ENCODE measurements around the gene ARMH4.
"Not testable (repeated sequence)": the region's sequence is repeated elsewhere in the genome, so short reads cannot be mapped to it uniquely, and the experiment has no call there.

ARMH4 gene

DNA sequence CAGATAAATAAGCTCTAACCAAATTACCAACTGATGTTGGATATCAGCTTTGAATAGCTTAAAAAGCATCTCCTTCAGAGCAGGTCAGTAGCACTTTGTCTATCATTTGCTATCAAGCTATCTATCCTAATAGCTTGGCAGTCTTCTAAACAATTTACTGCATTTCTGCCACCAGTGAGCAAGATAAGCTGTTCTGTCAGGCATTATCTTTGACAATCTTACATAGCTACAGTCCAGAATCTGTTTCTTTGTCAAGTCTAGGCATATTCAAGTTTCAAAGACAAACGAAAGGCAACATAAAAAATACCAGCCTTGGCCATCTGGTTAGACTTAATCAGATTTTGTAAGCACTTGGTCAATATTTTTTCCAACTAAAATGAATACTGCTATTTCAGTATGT lies 5.6 kb downstream of the ARMH4 start:
- no peak for DNase-seq (ENCODE audit: low spot score)

DNA sequence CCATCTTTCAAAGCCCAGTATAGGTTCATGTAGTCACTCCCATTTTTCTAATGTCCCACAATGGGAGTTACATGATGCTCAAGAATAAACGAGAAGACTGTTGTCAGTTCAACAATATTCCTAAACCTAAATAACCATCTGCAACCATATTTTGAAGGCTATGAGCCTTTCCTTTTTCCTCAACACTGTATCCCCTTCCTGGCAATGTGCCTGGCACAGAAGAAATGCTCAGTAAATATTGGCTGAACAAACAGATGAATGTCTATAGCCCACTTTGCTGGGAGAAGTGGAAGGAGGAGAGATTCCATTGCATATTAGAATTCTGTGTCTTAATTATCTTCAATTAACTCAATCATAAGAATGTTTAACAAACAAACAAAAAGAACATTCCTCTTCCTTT lies 6.1 kb downstream of the ARMH4 start:
- DNase-seq (ENCODE audit: low spot score): no peak

DNA sequence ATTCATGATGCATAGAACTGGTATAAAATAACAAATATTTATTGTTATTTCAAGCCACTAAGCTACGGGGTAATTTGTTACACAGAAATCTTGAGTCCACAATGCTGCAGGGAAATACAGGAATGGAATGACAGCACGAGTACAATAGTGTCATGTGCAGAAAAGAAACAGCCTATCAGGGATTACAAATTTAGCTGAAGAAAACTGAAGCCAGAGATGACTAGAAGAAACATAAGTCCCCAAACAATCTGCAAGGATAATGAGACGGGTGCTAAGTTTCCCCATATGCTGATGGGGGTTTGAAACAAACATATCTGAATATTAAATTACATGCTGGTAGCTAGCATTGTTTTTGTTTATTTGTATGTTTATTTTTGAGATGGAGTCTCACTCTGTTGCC lies 8.9 kb downstream of the ARMH4 start:
- no peak for DNase-seq (ENCODE audit: low spot score)

DNA sequence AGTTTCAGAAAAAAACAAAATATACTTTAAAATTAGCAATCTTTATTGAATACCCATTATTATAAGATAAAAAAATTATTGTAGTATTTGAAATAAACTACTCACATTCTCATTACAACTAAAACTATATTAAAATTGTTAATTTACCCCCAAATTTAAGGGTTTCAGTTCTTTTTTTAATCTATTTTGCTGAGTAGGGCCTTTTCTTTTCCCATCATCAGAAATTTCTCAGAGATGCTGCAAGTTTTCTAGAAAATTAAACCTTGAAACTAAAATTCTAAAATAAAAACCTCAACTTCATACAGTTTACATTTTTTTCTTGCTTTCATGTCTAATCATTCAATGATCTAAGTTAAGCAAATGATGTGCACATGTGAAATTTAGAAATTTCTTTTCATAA lies 10.1 kb downstream of the ARMH4 start:
- no peak for DNase-seq (ENCODE audit: low spot score)

DNA sequence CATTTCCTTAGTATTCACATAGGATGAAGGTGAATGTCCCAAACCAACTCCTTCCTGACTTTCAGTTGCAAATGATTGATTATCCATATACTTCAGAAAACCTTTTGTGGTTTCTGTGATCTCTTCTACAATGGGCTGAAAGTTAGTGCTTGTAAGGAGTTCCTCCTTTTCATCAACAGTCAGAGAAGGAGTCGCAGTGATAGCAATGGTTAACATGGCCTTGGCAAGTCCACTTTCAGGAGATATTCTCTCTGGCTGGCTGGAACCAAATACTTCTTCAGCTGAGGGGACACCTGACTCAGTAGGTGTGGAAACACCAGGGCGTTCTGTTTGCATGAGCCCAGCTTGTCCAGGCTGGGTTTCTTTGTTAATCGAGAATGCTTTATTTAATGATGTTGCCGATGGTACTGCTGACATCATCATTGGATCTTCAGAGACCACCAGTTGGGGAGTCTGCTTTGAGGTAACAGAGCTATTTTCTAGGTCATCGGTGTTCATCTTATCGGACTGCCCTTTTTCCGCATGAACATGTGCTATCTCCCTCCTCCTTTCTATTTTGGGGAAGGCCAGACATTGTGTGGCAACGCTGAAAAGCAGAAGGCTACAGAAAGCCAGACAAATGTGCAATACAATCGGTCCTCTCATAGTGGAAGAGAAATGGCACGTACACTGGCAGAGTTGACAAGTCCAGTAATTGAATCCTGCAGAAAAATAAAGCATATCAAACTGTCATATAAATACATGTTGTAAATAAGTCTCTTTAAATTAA lies 13.1 kb downstream of the ARMH4 start:
- no peak for DNase-seq (ENCODE audit: low spot score)

DNA sequence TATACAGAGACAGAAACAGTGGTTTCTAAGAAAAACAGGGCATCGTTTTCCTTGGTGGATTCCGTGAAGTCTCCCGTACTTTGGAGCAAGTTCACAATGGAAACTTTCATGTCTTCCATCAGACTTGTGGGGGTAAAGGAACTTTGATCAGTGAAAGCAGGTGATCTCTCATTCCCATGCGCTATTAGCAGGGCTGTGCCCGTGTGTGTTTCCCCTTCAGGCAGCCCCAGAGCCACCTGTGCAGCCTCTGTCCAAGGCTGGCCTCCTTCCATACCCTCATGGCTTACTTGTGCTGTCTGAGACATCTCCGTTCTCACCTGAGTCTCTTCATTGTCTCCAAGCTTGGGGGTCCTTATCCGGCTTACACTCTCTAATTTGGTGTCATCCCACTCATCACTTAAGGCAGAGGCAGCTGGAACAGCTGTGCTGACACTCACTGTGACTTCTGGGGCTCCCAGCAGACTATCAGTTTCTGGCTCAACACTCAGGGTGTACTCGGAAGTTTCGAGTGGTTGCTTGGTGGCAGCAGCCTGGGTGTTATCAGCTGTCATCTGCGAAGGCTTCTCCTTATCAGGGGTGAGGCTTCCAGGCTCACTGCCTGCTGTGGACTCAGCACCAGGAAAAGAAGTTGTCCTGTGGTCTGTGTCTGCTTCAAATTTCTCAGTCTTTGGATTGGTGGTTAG lies 13.8 kb downstream of the ARMH4 start:
- DNase-seq (ENCODE audit: low spot score): no peak

DNA sequence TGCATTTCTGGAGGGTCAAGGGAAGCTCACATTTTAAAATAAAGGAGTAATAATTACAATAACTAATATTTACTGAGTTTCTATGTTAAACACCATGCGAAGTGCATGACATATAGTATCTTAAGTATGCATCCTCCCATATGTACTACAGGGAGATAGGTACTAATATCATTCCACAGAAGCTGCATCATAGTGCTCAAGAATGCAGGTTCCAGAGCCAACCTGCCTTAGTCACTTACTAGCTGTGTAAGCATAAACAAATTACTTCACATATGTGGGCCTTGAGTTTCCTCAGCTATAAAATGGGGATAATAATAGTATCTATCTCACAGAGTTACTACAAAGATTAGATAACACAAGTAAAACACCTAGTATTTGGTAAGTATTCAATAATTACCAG lies 18.3 kb downstream of the ARMH4 start:
- DNase-seq (ENCODE audit: low spot score): no peak

DNA sequence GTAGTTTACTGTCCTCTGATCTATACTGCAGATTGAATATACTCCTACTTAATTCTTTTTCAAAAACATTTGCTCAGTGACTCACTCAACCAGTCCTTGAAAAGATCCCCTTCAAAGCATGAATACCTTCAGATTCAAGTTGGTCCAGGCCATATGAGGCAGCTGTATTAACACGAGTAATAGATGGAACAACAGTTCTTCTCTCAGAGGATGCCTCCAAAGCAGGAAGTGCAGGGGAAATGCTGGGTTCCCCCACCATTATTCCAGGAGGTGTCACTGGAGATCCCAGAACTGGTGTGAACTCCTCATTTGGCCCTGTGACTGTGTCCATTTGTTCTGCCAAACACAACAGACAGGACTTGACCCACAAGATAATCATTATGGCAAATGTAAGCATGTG lies 20.6 kb downstream of the ARMH4 start:
- no peak for DNase-seq (ENCODE audit: low spot score)

DNA sequence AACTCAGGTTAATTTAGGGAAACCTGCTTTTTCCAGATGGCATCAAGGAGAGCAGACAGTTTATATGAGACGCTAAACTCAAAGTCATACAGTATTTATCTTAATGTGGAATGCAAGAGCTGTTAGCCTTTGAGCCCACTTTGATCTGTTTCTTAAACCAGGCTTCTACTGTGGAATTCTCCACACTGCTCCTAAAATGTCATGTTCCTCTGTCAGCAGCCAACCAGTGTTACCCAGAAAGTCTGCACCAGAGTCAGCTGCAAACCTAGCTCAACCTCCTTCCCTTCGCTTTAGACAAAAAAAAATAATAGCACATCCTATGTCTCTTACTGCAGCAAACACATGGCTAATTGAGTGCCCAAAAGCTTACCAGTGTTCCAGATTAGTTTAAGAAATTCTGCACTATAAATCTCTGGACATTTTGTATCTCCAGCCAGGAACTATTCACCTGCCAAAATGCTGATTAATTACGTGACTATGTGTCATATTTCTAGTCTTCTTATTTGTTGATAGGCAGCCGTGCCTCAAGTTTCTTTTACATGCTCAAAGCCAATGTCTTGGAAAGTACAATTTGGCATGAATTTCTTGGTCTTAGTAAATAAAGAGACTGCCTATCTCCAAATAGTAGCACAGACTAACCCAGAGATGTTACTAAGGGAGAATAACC lies 21.8 kb downstream of the ARMH4 start:
- DNase-seq (ENCODE audit: low spot score): no peak

DNA sequence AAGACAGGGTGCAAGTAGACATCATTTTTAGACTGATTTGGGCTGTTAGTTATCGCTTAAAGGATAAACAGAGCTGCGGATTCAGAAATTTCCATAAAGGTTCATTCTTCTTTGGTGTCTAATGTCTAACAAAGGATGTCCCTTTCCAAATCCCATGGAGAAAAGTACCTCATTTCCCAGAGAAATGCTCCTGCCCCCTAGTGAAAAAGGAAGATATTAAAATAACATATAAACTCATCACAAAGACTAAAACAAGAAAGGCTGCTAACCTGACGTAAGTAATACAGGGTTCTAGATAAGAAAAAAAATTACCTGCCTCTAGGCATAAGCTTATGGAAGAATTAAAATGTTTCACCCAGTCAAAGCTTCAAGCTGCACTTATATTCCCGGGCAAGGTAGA lies 22.8 kb downstream of the ARMH4 start:
- no peak for DNase-seq (ENCODE audit: low spot score)

DNA sequence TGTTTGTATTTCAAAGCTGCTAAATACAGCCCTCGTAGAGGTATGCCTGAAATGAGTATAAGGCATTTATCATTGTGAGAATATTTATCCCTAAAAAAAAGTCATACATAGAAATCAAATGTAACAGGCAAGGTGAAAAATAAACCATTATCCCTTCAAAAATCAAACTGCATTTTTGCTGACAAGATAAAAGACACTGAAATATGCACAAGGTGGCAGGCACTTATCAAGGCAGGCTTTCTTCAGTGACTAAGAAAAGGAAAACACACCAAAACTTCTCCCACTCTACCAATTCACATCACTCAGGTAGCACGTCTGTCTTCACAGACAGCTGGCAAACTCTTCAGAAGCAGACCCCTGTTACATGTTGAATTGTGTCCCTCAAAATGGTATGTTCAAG lies 23.6 kb downstream of the ARMH4 start:
- no peak for DNase-seq (ENCODE audit: low spot score)

DNA sequence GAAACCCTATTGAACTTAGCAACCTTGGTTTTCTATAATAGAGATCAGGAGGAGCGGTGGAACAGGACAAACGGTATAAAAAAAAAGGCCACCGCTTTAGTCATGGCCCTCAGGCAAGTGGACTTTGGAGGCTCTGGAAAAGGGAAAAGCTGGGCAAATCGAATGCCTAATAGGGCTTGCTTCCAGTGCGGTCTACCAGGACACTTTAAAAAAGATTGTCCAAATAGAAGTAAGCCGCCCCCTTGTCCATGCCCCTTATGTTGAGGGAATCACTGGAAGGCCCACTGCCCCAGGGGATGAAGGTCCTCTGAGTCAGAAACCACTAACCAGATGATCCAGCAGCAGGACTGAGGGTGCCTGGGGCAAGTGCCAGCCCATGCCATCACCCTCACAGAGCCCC lies 29.5 kb downstream of the ARMH4 start:
- not testable (repeated sequence) for DNase-seq (ENCODE audit: low spot score)

DNA sequence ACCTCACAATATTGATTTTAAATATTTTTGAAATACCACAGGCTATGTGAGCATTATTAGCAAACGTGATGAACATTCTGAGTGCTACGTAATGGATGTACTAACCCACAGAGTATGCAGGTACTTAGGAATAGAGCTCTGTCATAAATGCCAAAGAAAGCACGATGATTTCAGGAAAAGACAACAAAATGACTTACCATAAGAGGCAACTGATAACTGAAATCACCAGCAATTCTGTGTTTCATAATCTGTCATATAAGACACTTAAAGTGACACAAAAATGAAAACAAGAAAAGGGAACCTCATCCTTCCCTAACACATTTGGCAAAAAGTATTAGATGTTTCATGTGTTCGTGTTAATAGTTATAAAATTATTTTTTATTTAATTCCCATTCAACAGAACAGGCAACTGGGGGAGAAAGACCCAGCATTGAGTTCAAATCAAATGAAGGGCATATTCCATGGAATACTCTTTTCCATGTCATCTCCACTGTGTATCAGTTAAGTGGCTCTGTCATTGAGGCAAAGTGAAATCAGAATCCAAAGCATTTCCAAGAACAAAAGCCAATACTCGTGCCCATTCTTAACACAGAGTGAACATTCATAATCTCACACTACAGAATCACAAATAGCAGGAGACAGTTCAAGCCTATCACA lies 30.4 kb downstream of the ARMH4 start:
- no peak for DNase-seq (ENCODE audit: low spot score)

DNA sequence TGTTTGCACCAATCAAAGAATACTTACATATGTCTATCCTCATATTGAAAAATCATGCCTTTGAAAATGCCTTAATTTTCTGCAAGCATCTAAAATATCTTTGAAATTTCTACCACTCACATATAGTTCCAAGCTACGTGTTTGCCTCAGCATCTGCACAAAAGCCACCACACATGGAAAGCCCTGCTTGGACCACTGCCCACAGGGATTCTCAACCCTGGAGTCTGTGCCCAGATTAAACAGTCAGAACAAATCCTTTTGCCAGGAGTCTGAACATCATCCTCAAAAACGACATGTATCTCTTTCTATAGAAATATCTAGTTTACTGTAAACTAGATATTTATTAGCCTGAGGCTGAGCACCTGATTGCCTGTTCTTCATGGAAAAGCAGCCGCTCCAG lies 32.6 kb downstream of the ARMH4 start:
- DNase-seq (ENCODE audit: low spot score): no peak

DNA sequence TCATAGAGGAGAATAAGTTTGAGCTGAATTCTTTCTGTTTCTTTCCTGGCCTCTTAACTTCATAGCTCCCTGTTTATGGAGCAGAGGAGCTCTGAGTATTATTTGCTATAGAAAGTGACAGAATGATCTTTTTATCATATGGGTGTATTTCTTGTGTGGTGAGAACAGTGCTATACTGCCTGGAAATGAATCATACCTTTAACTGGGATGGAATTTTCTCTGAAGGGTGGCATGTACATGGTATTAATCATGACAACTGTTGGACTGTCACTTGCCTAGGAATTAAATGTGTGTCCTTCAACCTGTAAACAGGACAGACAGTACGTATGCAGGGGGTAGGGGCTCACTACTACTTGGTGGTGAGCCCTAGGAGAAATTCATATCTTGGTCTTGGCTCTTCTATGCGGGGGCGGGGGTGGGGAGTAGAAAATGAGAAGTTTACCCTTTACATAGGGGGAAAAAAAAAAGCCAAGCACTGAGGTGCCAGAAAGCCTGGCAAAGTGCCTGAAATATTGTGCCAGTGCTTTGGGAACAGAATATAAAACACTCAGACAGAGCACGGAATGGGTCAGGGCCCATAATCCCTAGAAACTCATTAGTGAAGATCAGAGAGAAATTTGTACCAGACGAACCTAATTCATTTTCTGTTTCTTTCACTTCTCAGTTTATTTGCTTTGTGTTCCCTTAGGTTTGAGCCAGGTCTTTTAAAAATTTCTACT lies 33.8 kb downstream of the ARMH4 start:
- DNase-seq (ENCODE audit: low spot score): no peak

DNA sequence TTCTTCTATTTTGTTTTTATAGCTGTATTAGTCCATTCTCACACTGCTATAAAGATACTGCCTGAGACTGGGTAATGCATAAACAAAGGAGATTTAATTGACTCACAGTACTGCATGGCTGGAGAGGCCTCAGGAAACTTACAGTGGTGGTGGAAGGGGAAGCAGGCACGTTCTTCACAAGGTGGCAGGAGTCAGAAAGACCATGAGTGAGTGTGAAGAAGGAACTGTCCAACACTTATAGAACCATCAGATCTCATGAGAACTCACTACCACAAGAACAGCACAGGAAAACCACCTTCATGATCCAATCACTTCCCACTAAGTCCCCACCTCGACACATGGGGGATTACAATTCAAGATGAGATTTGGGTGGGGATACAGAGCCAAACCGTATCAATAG lies 42.3 kb downstream of the ARMH4 start:
- no peak for DNase-seq (ENCODE audit: low spot score)

DNA sequence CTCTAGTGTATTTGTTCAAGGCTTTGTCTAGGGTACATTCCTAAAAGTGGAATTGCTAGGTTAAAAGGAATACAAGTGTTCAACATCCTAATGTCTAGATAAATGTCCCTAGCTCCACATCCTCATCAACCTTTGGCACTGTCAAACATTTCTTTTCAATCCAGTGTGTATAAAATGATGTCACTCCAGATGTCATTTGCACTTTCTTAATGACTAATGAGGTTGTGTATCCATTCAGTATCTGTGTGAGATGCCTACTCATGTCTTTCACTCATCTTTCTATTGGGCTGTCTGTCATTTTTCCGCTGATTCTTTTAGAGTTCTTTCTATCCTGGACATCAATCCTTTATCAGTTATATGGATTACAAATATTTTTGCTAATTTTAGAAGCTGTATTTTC lies 43.3 kb downstream of the ARMH4 start:
- no peak for DNase-seq (ENCODE audit: low spot score)

DNA sequence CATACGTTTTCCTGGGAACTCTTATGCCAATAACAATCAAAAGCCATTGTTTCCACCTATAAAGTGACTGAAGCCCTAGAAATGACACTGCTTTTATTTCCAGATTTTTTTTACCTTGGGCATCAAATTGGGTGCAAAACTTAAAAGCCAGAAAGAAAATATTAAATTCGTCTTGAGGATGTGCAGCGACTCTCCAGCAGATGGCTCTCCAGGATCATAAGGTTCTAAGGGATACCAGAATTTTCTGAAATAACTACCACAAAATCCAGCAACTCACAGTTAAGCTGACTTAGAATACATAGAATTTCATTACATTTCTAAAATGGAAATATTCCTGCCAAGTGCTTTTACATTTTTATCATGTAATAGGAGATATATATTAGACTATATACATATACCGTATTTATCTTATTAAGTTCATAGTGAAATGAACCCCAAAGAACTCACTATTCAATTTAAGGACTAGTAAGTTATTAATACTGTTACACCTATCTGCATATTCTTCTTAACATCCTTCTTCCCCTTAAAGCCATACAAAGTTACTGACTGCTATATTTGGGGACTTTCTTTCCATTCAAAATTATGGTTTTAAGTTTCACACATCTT lies 44.0 kb downstream of the ARMH4 start:
- peak; percentile 27 for DNase-seq (ENCODE audit: low spot score)

DNA sequence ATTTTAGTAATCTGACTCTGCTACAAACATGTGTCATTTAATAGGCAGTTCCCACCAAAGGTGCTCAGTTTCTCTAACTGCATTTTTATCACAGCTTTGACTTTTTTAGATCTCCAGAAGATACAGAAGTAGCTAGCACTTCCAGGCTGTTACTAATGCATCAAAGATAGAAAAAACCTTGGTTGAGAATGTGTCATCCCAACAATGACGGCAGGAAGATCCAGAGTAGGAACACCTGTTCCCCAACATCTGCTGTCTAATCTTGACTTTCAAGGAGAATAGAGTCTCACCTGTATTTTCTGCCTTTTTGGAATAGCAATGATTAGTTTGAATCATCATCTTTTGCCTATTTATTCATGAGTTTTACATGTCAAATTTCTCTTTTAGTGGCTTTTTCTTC lies 45.0 kb downstream of the ARMH4 start:
- DNase-seq (ENCODE audit: low spot score): no peak

DNA sequence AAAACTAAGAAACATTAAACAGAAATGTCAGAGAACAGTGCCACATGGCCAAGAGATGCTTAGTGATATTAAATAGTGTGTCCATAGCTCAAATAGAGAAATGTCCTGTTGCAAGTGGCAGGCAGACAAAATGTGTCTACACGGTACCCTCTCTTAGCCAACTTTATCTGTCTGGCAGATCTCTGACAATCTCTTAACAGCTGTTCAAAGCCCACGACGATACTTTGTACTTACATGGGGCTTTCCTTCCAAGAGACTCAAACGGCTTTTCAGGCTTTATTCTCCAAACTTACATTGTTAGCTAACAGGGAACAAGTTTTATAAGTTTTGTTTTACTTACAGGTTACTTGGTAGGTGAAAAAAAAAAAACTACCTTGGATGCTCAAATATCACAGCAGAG lies 45.6 kb downstream of the ARMH4 start:
- DNase-seq (ENCODE audit: low spot score): no peak

DNA sequence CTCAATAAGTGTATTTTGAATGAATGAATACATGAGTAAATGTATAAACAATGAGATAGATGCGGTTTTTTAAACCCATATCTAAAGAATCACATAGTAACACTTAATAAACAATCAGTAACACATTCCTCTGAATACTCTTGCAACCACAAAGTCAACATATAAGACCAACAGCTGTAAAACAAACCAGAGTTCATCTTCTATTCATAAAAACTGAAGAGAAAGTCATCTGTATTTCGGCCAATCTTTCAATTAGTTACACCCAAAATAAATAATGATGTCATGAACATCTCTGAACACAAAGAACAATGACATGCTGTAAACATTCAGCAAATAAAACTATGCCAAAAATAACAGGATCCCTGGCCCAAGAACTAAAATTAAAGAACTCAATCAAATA lies 47.2 kb downstream of the ARMH4 start:
- DNase-seq (ENCODE audit: low spot score): no peak
